Measurements from ENCODE around the gene DPF3.

- TF ChIP-seq POLR2A (IDR thresholded peaks at IDR 0.05) (no peak), CTCF (IDR thresholded peaks at IDR 0.05) (no peak), EP300 (IDR thresholded peaks at IDR 0.05) (no peak)
These were observed 372 bp upstream of the DPF3 start for GRCh38 chr14:72894323-72894622.
